HEK293 (cell line): ENCODE results near the gene ZDHHC24.

ENCODE experiments used
- CTCF ChIA-PET: fragments of 350-600 bp; formaldehyde crosslinking; extraction: SDS; loops from one replicate; lab custom pipeline; 2021; ENCODE audit warnings: antibody characterized with exemption; lab: Yijun Ruan, JAX
- POLR2A ChIA-PET: fragments of 300-600 bp; formaldehyde crosslinking; extraction: SDS; loops from one replicate; lab custom pipeline; 2020; ENCODE audit warnings: antibody characterized with exemption, inconsistent platforms; lab: Yijun Ruan, JAX
- H3K27ac ChIP-seq: fragments of 200-500 bp; sonication (Bioruptor generic); 2 replicates; pipeline ENCODE4 v1.5.1; 2014; ENCODE audit warnings: low read depth, low read length, control low read depth, inconsistent platforms; ENCODE audit errors: extremely low read depth
- H3K36me3 ChIP-seq, 2 experiments: fragments of 200-500 bp in 1 of 2; sonication (Bioruptor generic) in 1 of 2; 1 replicate in 1 of 2; 2 replicates in 1 of 2; pipeline ENCODE4 v1.5.1; 2014 to 2017; ENCODE audit warnings: inconsistent platforms in 2 of 2, low read length in 2 of 2; ENCODE audit not compliant: control insufficient read depth in 2 of 2, insufficient read depth in 1 of 2
- H3K4me1 ChIP-seq: fragments of 200-500 bp; sonication (Bioruptor generic); 2 replicates; pipeline ENCODE4 v1.5.1; 2014; ENCODE audit warnings: mild to moderate bottlenecking, low read length, inconsistent platforms; ENCODE audit not compliant: control insufficient read depth, insufficient read depth
- H3K4me3 ChIP-seq: 2 replicates; pipeline ENCODE4 v1.5.1; 2011; ENCODE audit warnings: low read depth, mild to moderate bottlenecking, control low read depth, low read length, moderate library complexity
- H3K9me3 ChIP-seq: fragments of 200-500 bp; sonication (Bioruptor generic); 2 replicates; pipeline ENCODE4 v1.5.1; 2014; ENCODE audit warnings: low read depth, low read length, inconsistent platforms; ENCODE audit not compliant: control insufficient read depth, insufficient read depth
- BCL11A ChIP-seq: fragments of 450-650 bp; formaldehyde crosslinking; IDR thresholded peaks from 2 replicates; pipeline ENCODE4 v1.5.1; 2016; ENCODE audit warnings: low read depth, missing biosample characterization, missing genetic modification characterization
- OVOL3 ChIP-seq: fragments of 450-650 bp; formaldehyde crosslinking; IDR thresholded peaks from 2 replicates; pipeline ENCODE4 v1.5.1; 2016; ENCODE audit warnings: missing biosample characterization, missing genetic modification characterization
- ZBTB1 ChIP-seq: fragments of 450-650 bp; formaldehyde crosslinking; IDR thresholded peaks from 2 replicates; pipeline ENCODE4 v1.5.1; 2016; ENCODE audit warnings: missing biosample characterization, missing genetic modification characterization
- ZIC2 ChIP-seq: fragments of 450-650 bp; formaldehyde crosslinking; IDR thresholded peaks from 2 replicates; pipeline ENCODE4 v1.5.1; 2016; ENCODE audit warnings: missing biosample characterization, missing genetic modification characterization
- ZNF121 ChIP-seq: fragments of 450-650 bp; formaldehyde crosslinking; IDR thresholded peaks from 2 replicates; pipeline ENCODE4 v1.5.1; 2016; ENCODE audit warnings: missing biosample characterization, missing genetic modification characterization
- ZNF140 ChIP-seq: fragments of 450-650 bp; formaldehyde crosslinking; IDR thresholded peaks from 2 replicates; pipeline ENCODE4 v1.5.1; 2016; ENCODE audit warnings: missing biosample characterization, missing genetic modification characterization
- ZNF211 ChIP-seq: fragments of 450-650 bp; formaldehyde crosslinking; IDR thresholded peaks from 2 replicates; pipeline ENCODE4 v1.5.1; 2016; ENCODE audit warnings: low read depth, missing biosample characterization, missing genetic modification characterization
- ZNF266 ChIP-seq: fragments of 450-650 bp; formaldehyde crosslinking; IDR thresholded peaks from 2 replicates; pipeline ENCODE4 v1.5.1; 2016; ENCODE audit warnings: missing biosample characterization, missing genetic modification characterization, low read depth
- ZNF394 ChIP-seq: fragments of 450-650 bp; formaldehyde crosslinking; IDR thresholded peaks from 2 replicates; pipeline ENCODE4 v1.5.1; 2016; ENCODE audit warnings: missing biosample characterization, missing genetic modification characterization, mild to moderate bottlenecking, moderate library complexity, borderline replicate concordance
- ZNF501 ChIP-seq: fragments of 450-650 bp; formaldehyde crosslinking; IDR thresholded peaks from 2 replicates; pipeline ENCODE4 v1.5.1; 2016; ENCODE audit warnings: missing biosample characterization, missing genetic modification characterization
- ZNF530 ChIP-seq: fragments of 450-650 bp; formaldehyde crosslinking; IDR thresholded peaks from 2 replicates; pipeline ENCODE4 v1.5.1; 2016; ENCODE audit warnings: low read depth, missing biosample characterization, missing genetic modification characterization
- ZNF626 ChIP-seq: fragments of 450-650 bp; sonication (Bioruptor Pico); formaldehyde crosslinking; IDR thresholded peaks from 2 replicates; pipeline ENCODE4 v1.5.1; 2018; ENCODE audit warnings: missing biosample characterization, missing genetic modification characterization, inconsistent platforms
- ZNF747 ChIP-seq: fragments of 450-650 bp; formaldehyde crosslinking; IDR thresholded peaks from 2 replicates; pipeline ENCODE4 v1.5.1; 2016; ENCODE audit warnings: missing biosample characterization, missing genetic modification characterization
- ZNF76 ChIP-seq: fragments of 450-650 bp; formaldehyde crosslinking; IDR thresholded peaks from 2 replicates; pipeline ENCODE4; 2016; ENCODE audit warnings: low read depth, missing biosample characterization, missing genetic modification characterization, borderline replicate concordance
- ZSCAN16 ChIP-seq: fragments of 450-650 bp; formaldehyde crosslinking; IDR thresholded peaks from 2 replicates; pipeline ENCODE4 v1.5.1; 2016; ENCODE audit warnings: missing biosample characterization, missing genetic modification characterization
- TF ChIP-seq, protein P1 (sequence below): fragments of 450-650 bp; formaldehyde crosslinking; IDR thresholded peaks from 2 replicates; pipeline ENCODE4 v1.5.1; 2016; ENCODE audit warnings: missing biosample characterization, missing genetic modification characterization, low read depth
- TF ChIP-seq, protein P2 (sequence below): fragments of 450-650 bp; formaldehyde crosslinking; IDR thresholded peaks from 2 replicates; pipeline ENCODE4 v1.5.1; 2016; ENCODE audit warnings: missing biosample characterization, missing genetic modification characterization
- TF ChIP-seq, protein P3 (sequence below): fragments of 450-650 bp; formaldehyde crosslinking; conservative IDR thresholded peaks from 2 replicates; pipeline ENCODE4 v1.5.1; 2016; ENCODE audit warnings: low read depth, missing biosample characterization, missing genetic modification characterization

ZDHHC24 gene

DNA sequence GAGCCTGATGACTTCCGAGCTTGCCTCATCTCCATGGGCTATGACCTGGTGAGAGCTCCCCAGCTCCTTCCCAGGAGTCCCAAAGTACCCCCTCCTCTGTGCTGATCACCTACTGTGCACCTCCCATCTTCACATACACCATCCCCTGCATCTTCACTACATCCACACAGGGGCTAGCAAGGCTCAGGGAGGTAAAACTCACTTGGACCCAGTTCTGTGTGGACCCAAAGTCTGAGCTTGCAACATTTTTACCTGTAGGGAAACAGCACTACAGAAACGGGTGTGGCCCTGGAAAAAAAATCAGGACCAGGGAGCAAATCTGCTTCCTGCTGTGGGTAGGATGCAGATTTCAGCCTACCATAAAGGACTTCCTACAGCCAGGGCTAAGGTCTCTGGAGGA lies 16.4 kb upstream of the ZDHHC24 start:
- Histone ChIP-seq H3K36me3 (no peaks in the 10 kb centered on the region), H3K4me1 (no peaks in the 10 kb centered on the region), H3K27ac (no peak overlapping the region), H3K4me3 (no peak overlapping the region), H3K9me3 (no peaks in the 10 kb centered on the region)
- ChIA-PET POLR2A (interaction anchor here (2.3 kb wide), 1 partner anchor 16 kb away, joined by 9 read pairs; the partner anchor contains the start of genes ACTN3 and ZDHHC24), CTCF (interaction anchor here (0.6 to 1.0 kb wide), 2 partner anchors 16 to 18 kb away, joined by 3 to 4 read pairs; partner anchors contain the start of gene ZDHHC24)
- no peak for TF ChIP-seq ZNF266
- no peak for TF ChIP-seq ZBTB1 (tag by site-specific recombination)

- POLR2A ChIA-PET, result interaction anchor here (2.3 kb wide), 1 partner anchor 16 kb away, joined by 9 read pairs; the partner anchor contains the start of genes ACTN3 and ZDHHC24
- CTCF ChIA-PET, result no interaction called here
- H3K4me1 ChIP-seq, result no peaks in the 10 kb centered on the region
- H3K9me3 ChIP-seq, result no peaks in the 10 kb centered on the region
- H3K27ac ChIP-seq, result no peak overlapping the region
- H3K36me3 ChIP-seq, result no peaks in the 10 kb centered on the region
- no peak for TF ChIP-seq ZNF394
- TF ChIP-seq BCL11A (tag by site-specific recombination), result no peak
- TF ChIP-seq, protein P1, sequence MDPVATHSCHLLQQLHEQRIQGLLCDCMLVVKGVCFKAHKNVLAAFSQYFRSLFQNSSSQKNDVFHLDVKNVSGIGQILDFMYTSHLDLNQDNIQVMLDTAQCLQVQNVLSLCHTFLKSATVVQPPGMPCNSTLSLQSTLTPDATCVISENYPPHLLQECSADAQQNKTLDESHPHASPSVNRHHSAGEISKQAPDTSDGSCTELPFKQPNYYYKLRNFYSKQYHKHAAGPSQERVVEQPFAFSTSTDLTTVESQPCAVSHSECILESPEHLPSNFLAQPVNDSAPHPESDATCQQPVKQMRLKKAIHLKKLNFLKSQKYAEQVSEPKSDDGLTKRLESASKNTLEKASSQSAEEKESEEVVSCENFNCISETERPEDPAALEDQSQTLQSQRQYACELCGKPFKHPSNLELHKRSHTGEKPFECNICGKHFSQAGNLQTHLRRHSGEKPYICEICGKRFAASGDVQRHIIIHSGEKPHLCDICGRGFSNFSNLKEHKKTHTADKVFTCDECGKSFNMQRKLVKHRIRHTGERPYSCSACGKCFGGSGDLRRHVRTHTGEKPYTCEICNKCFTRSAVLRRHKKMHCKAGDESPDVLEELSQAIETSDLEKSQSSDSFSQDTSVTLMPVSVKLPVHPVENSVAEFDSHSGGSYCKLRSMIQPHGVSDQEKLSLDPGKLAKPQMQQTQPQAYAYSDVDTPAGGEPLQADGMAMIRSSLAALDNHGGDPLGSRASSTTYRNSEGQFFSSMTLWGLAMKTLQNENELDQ (tag by site-specific recombination), result no peak
- no peak for TF ChIP-seq ZNF747 (tag by site-specific recombination)
- TF ChIP-seq ZSCAN16 (tag by site-specific recombination), result no peak
- TF ChIP-seq ZNF211 (tag by site-specific recombination), result no peak
- TF ChIP-seq ZNF76 (tag by site-specific recombination), result no peak
- no peak for TF ChIP-seq ZNF121 (tag by site-specific recombination)
- TF ChIP-seq, protein P2, sequence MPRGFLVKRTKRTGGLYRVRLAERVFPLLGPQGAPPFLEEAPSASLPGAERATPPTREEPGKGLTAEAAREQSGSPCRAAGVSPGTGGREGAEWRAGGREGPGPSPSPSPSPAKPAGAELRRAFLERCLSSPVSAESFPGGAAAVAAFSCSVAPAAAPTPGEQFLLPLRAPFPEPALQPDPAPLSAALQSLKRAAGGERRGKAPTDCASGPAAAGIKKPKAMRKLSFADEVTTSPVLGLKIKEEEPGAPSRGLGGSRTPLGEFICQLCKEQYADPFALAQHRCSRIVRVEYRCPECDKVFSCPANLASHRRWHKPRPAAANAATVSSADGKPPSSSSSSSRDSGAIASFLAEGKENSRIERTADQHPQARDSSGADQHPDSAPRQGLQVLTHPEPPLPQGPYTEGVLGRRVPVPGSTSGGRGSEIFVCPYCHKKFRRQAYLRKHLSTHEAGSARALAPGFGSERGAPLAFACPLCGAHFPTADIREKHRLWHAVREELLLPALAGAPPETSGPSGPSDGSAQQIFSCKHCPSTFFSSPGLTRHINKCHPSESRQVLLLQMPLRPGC (tag by site-specific recombination), result no peak
- no peak for TF ChIP-seq ZNF501 (tag by site-specific recombination)
- TF ChIP-seq OVOL3 (tag by site-specific recombination), result no peak
- no peak for TF ChIP-seq ZNF626 (tag by site-specific recombination)
- no peak overlapping the region for H3K4me3 ChIP-seq
Measured at GRCh38 chr11:66561975-66562248, 16.1 kb upstream of the ZDHHC24 start.

- peak; percentile 23; the same call in 1 of the 2 replicates for TF ChIP-seq ZIC2
- TF ChIP-seq, protein P3, sequence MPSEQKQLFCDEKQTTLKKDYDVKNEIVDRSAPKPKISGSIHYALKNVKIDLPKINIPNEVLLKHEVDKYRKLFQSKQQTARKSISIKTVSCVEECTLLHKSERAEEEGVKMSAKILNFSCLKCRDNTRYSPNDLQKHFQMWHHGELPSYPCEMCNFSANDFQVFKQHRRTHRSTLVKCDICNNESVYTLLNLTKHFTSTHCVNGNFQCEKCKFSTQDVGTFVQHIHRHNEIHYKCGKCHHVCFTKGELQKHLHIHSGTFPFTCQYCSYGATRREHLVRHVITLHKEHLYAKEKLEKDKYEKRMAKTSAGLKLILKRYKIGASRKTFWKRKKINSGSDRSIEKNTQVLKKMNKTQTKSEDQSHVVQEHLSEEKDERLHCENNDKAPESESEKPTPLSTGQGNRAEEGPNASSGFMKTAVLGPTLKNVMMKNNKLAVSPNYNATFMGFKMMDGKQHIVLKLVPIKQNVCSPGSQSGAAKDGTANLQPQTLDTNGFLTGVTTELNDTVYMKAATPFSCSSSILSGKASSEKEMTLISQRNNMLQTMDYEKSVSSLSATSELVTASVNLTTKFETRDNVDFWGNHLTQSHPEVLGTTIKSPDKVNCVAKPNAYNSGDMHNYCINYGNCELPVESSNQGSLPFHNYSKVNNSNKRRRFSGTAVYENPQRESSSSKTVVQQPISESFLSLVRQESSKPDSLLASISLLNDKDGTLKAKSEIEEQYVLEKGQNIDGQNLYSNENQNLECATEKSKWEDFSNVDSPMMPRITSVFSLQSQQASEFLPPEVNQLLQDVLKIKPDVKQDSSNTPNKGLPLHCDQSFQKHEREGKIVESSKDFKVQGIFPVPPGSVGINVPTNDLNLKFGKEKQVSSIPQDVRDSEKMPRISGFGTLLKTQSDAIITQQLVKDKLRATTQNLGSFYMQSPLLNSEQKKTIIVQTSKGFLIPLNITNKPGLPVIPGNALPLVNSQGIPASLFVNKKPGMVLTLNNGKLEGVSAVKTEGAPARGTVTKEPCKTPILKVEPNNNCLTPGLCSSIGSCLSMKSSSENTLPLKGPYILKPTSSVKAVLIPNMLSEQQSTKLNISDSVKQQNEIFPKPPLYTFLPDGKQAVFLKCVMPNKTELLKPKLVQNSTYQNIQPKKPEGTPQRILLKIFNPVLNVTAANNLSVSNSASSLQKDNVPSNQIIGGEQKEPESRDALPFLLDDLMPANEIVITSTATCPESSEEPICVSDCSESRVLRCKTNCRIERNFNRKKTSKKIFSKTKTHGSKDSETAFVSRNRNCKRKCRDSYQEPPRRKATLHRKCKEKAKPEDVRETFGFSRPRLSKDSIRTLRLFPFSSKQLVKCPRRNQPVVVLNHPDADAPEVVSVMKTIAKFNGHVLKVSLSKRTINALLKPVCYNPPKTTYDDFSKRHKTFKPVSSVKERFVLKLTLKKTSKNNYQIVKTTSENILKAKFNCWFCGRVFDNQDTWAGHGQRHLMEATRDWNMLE (tag by site-specific recombination), result no peak
- TF ChIP-seq ZNF140 (tag by site-specific recombination), result no peak
- no peak for TF ChIP-seq ZNF530 (tag by site-specific recombination)
- TF ChIP-seq, all 188 proteins: peak for 1
- Histone ChIP-seq H3K36me3 (no peaks in the 10 kb centered on the region), H3K4me3 (no peak overlapping the region), H3K9me3 (no peaks in the 10 kb centered on the region), H3K27ac (no peak overlapping the region), H3K4me1 (no peaks in the 10 kb centered on the region)
- POLR2A ChIA-PET, result interaction anchor here (0.9 to 2.3 kb wide), 3 partner anchors 15 to 55 kb away, joined by 3 to 9 read pairs (median 3); partner anchors contain the start of genes ACTN3, RBM14 and ZDHHC24
- CTCF ChIA-PET, result interaction anchor here (0.6 to 0.8 kb wide), 2 partner anchors 57 to 351 kb away, joined by 3 read pairs; no protein-coding TSS in a partner anchor
Measured at GRCh38 chr11:66561178-66561974, 15.5 kb upstream of the ZDHHC24 start.
